ENCODE data around the gene FAM90A26. TPM values are rescaled to one million over a fixed set of nuclear protein-coding genes. Genes with fewer than 3 reads are reported as not detected.
"Not testable (repeated sequence)": the region's sequence is repeated elsewhere in the genome, so short reads cannot be mapped to it uniquely, and the experiment has no call there.

Gene FAM90A26
- total RNA-seq (2012; rRNA removed) = not detected in 2 replicates
- not detected in 2 replicates for polyA plus RNA-seq (2012; rRNA removed)
- not detected in 2 replicates for polyA plus RNA-seq (2012; cell fraction: cytosol; rRNA removed)
- polyA plus RNA-seq (2012; cell fraction: nucleus; rRNA removed; ENCODE audit: low replicate concordance) = not detected in 2 replicates
- not detected for Bru-seq, nascent RNA
- BruChase-seq, experiment 1, labeled RNA remaining after a 6-hour chase = not detected
- BruChase-seq, experiment 2, labeled RNA remaining after a 2-hour chase = not detected
- long read RNA-seq = 0 reads

DNA sequence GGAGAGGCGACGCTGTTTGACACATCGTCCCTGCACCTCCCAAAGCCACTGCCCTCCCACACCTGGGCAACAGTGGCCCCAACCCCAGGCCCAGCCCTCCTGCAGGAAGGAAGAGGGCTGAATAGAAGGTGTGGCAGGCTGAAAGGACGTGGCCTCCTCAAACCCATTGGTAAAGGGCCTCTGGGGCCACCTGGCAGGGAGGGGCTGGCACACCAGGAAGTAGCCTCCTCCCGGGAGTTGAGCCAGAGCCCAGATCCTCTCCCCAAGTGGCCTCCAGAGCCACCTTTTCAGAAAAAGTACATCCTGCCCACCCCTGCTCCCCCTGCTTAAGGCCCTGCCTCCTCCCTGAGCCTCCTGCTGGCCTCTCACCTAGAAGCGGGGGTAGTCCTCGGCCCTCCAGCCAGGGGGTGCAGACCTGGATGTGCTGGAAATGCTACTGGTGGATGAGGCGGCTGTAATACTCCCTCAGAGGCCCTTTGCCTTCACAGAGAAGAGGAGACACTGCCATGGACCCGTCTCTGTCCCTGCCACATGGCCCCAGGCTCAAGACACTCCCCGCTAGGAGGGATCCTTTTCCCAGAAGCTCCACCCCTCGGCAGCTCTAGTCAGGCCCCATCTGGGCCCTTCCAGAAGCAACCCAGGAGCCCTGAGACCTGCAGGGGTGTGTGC is at the start of gene FAM90A26:
FAM90A26 (plus strand) TSS at position 619 of the 669 bp plus-strand sequence. CDS start 2,764 bp downstream, outside the sequence.
- H2AFZ ChIP-seq (replicated peaks; ENCODE audit: low read length, poor library complexity); H3K27ac ChIP-seq (ENCODE audit: insufficient read depth, low read length); DNase-seq; intact Hi-C loops (cut with micrococcal nuclease); dilution Hi-C loops (cut with HindIII; ENCODE audit: low sequenced_read_pairs, unreplicated experiment); H2BK120ac ChIP-seq (ENCODE audit: low read depth, low read length); H2BK20ac ChIP-seq (ENCODE audit: low read depth, low read length); H3K18ac ChIP-seq (ENCODE audit: low read depth, low read length); H3K9me1 ChIP-seq (ENCODE audit: insufficient read depth, low read length); H3K79me1 ChIP-seq (ENCODE audit: low read depth in 1 of 2, low read length in 2 of 2); H4K91ac ChIP-seq (ENCODE audit: insufficient read depth, low read depth, low read length); H3K4me2 ChIP-seq (ENCODE audit: low read depth, low read length); H3K9me3 ChIP-seq (ENCODE audit: control insufficient read depth, insufficient read depth, low read length); ATAC-seq (ENCODE audit: low read depth); H3K14ac ChIP-seq (replicated peaks; ENCODE audit: low read depth, low read length); H3K36me3 ChIP-seq (ENCODE audit: control insufficient read depth, insufficient read depth, low read length); H2BK5ac ChIP-seq (ENCODE audit: low read depth, low read length, poor library complexity, severe bottlenecking); H3K4me1 ChIP-seq (ENCODE audit: control insufficient read depth, insufficient read depth, low read length); H4K20me1 ChIP-seq (ENCODE audit: insufficient read depth, low read length); POLR2A ChIA-PET (ENCODE audit: unreplicated experiment); H2AK5ac ChIP-seq (ENCODE audit: low read depth, low read length); H3K9ac ChIP-seq (ENCODE audit: low read depth, low read length); H3K23ac ChIP-seq (ENCODE audit: low read depth, low read length); H4K8ac ChIP-seq (ENCODE audit: low read depth in 2 of 2, low read length in 2 of 2); H3K4ac ChIP-seq (ENCODE audit: low read depth, low read length); H2AK9ac ChIP-seq (replicated peaks; ENCODE audit: low read depth, low read length, poor library complexity); H3K27me3 ChIP-seq (ENCODE audit: control insufficient read depth, insufficient read depth, low read length); H2BK15ac ChIP-seq (ENCODE audit: low read depth, low read length); H4K5ac ChIP-seq (ENCODE audit: low read depth, low read length); BruUV-seq (replicated peaks); CTCF ChIA-PET; H3K56ac ChIP-seq (ENCODE audit: extremely low read depth, insufficient read depth, low read length); in situ Hi-C loops (cut with MboI; ENCODE audit: low sequenced_read_pairs); H3K4me3 ChIP-seq (ENCODE audit: insufficient read depth, low read depth, low read length): not testable (repeated sequence)
- WGBS, 2 experiments (ENCODE audit: extremely low coverage in 2 of 2, insufficient read length in 1 of 2) = no CpG with 5 or more reads among the region's 11 CpGs

DNA sequence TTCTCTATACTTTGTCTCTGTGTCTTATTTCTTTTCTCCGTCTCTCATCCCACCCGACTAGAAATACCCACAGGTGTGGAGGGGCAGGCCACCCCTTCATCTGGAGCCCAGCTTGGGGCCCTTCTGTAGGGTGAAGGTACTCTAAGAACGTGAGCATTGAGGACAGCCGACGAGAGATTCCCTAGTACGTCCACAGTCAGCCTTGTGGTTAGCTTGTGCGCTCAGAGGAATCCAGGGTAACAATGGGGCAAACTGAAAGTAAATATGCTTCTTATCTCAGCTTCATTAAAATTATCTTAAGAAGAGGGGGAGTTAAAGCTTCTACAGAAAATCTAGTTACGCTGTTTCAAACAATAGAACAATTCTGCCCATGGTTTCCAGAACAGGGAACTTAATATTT is 47.5 kb upstream of the FAM90A26 start:
- H4K20me1 ChIP-seq (ENCODE audit: insufficient read depth, low read length); H3K36me3 ChIP-seq (ENCODE audit: control insufficient read depth, insufficient read depth, low read length); H3K14ac ChIP-seq (replicated peaks; ENCODE audit: low read depth, low read length); H2AK5ac ChIP-seq (ENCODE audit: low read depth, low read length); BruUV-seq (replicated peaks); H4K5ac ChIP-seq (ENCODE audit: low read depth, low read length); H2AFZ ChIP-seq (replicated peaks; ENCODE audit: low read length, poor library complexity); H3K56ac ChIP-seq (ENCODE audit: extremely low read depth, insufficient read depth, low read length); POLR2A ChIA-PET (ENCODE audit: unreplicated experiment); H3K9ac ChIP-seq (ENCODE audit: low read depth, low read length); H2AK9ac ChIP-seq (replicated peaks; ENCODE audit: low read depth, low read length, poor library complexity); H2BK5ac ChIP-seq (ENCODE audit: low read depth, low read length, poor library complexity, severe bottlenecking); H2BK15ac ChIP-seq (ENCODE audit: low read depth, low read length); H2BK20ac ChIP-seq (ENCODE audit: low read depth, low read length); ATAC-seq (ENCODE audit: low read depth); dilution Hi-C loops (cut with HindIII; ENCODE audit: low sequenced_read_pairs, unreplicated experiment); H3K9me3 ChIP-seq (ENCODE audit: control insufficient read depth, insufficient read depth, low read length); H3K79me1 ChIP-seq (ENCODE audit: low read depth in 1 of 2, low read length in 2 of 2); H3K4ac ChIP-seq (ENCODE audit: low read depth, low read length); H3K9me1 ChIP-seq (ENCODE audit: insufficient read depth, low read length); H3K27ac ChIP-seq (ENCODE audit: insufficient read depth, low read length); DNase-seq; H3K23ac ChIP-seq (ENCODE audit: low read depth, low read length); H3K18ac ChIP-seq (ENCODE audit: low read depth, low read length); H3K4me2 ChIP-seq (ENCODE audit: low read depth, low read length); CTCF ChIA-PET; H3K4me3 ChIP-seq (ENCODE audit: insufficient read depth, low read depth, low read length); H3K4me1 ChIP-seq (ENCODE audit: control insufficient read depth, insufficient read depth, low read length); H2BK120ac ChIP-seq (ENCODE audit: low read depth, low read length); H3K27me3 ChIP-seq (ENCODE audit: control insufficient read depth, insufficient read depth, low read length); intact Hi-C loops (cut with micrococcal nuclease); H4K8ac ChIP-seq (ENCODE audit: low read depth in 2 of 2, low read length in 2 of 2); H4K91ac ChIP-seq (ENCODE audit: insufficient read depth, low read depth, low read length): not testable (repeated sequence)
- in situ Hi-C loops (cut with MboI; ENCODE audit: low sequenced_read_pairs) = loop anchor here (25.0 kb wide), 1 partner anchor 110 kb away; no protein-coding TSS in a partner anchor
- WGBS, 2 experiments (ENCODE audit: extremely low coverage in 2 of 2, insufficient read length in 1 of 2) = no CpG with 5 or more reads among the region's 8 CpGs

Data from IMR-90 (cell line).